Measurements from ENCODE around the gene PIH1D2.
"Not testable (repeated sequence)": the region's sequence is repeated elsewhere in the genome, so short reads cannot be mapped to it uniquely, and the experiment has no call there.

DNA sequence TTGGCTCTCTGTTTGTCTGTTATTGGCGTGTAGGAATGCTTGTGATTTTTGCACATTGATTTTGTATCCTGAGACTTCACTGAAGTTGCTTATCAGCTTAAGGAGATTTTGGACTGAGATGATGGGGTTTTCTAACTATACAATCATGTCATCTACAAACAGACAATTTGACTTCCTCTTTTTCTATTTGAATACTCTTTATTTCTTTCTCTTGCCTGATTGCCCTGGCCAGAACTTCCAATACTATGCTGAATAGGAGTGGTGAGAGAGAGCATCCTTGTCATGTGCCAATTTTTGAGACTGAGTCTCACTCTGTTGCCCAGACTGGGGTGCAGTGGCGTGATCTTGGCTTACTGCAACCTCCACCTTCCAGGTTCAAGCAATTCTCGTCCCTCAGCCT lies 25.6 kb downstream of the PIH1D2 start:
- not testable (repeated sequence) for TF ChIP-seq POLR2AphosphoS5 (IDR thresholded peaks at IDR 0.05; ENCODE audit: low read depth, low read length); SIN3A (IDR thresholded peaks at IDR 0.05; ENCODE audit: borderline replicate concordance, insufficient read depth, low read depth, low read length)
- TF ChIP-seq, protein P1, sequence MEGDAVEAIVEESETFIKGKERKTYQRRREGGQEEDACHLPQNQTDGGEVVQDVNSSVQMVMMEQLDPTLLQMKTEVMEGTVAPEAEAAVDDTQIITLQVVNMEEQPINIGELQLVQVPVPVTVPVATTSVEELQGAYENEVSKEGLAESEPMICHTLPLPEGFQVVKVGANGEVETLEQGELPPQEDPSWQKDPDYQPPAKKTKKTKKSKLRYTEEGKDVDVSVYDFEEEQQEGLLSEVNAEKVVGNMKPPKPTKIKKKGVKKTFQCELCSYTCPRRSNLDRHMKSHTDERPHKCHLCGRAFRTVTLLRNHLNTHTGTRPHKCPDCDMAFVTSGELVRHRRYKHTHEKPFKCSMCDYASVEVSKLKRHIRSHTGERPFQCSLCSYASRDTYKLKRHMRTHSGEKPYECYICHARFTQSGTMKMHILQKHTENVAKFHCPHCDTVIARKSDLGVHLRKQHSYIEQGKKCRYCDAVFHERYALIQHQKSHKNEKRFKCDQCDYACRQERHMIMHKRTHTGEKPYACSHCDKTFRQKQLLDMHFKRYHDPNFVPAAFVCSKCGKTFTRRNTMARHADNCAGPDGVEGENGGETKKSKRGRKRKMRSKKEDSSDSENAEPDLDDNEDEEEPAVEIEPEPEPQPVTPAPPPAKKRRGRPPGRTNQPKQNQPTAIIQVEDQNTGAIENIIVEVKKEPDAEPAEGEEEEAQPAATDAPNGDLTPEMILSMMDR (IDR thresholded peaks at IDR 0.05), result not testable (repeated sequence)
- TF ChIP-seq, protein P2, sequence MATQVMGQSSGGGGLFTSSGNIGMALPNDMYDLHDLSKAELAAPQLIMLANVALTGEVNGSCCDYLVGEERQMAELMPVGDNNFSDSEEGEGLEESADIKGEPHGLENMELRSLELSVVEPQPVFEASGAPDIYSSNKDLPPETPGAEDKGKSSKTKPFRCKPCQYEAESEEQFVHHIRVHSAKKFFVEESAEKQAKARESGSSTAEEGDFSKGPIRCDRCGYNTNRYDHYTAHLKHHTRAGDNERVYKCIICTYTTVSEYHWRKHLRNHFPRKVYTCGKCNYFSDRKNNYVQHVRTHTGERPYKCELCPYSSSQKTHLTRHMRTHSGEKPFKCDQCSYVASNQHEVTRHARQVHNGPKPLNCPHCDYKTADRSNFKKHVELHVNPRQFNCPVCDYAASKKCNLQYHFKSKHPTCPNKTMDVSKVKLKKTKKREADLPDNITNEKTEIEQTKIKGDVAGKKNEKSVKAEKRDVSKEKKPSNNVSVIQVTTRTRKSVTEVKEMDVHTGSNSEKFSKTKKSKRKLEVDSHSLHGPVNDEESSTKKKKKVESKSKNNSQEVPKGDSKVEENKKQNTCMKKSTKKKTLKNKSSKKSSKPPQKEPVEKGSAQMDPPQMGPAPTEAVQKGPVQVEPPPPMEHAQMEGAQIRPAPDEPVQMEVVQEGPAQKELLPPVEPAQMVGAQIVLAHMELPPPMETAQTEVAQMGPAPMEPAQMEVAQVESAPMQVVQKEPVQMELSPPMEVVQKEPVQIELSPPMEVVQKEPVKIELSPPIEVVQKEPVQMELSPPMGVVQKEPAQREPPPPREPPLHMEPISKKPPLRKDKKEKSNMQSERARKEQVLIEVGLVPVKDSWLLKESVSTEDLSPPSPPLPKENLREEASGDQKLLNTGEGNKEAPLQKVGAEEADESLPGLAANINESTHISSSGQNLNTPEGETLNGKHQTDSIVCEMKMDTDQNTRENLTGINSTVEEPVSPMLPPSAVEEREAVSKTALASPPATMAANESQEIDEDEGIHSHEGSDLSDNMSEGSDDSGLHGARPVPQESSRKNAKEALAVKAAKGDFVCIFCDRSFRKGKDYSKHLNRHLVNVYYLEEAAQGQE (IDR thresholded peaks at IDR 0.05; ENCODE audit: insufficient read depth in 1 of 2, low read depth in 2 of 2, low read length in 1 of 2), result not testable (repeated sequence)
